Measurements from ENCODE around the gene METTL14.

METTL14 gene

DNA sequence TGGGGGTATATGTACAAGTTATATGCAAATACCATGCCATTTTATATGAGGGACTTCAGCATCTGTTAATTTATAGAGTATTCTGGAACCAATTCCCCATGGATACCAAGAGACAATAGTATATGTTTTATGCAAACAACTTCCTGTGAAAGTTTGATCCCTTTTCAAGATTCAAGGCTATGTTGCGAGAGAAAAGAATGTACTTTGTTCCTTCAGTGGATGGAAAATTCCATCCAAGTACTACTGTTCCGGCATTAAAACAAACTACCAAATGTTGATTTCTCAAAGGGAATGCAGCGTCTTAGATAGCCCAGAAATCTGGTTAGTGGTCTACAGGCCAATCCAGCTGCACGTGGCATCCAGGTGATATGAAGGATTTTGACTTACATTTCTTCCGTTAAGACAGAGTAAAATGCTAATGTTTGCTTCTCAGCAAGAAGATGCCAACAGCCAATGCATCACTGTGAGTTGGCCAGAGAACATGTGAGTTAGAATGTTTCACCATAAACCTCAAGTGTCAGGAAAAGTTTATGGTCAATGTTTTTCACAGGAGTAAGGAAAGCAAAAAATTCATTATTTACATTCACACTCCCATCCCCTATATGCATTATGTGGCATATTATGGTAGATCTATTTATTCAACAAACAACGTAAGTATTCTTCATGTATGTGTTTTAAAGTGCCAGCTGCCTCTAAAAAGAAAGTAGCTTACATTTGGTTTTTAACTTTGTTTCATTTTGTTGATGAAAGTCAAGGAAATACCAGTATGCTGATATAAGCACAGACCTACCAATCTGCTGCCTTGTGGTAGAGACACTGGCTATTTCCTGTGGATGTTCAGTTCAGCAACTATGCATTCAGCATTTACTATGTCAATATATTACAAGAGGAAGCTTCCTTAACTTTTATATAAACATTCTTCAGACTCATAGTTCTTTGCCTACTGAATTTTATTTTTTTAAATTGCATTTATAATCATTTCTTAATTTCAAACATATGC, 44.4 kb downstream of the METTL14 start:
- Histone ChIP-seq H3K4me1 (ENCODE audit: control insufficient read depth in 1 of 2, insufficient read depth in 1 of 2, low read depth in 1 of 2, low read length in 1 of 2) (no peaks in the 10 kb centered on the region), H3K4me3 (ENCODE audit: low read depth in 1 of 2, low read length in 1 of 2) (no peak overlapping the region), H3K36me3 (peaks cover 85% of the 10 kb centered on the region), H3K9me3 (no peaks in the 10 kb centered on the region), H3K27ac (no peak overlapping the region), H3K27me3 (no peaks in the 10 kb centered on the region)
- TF ChIP-seq, protein P1, sequence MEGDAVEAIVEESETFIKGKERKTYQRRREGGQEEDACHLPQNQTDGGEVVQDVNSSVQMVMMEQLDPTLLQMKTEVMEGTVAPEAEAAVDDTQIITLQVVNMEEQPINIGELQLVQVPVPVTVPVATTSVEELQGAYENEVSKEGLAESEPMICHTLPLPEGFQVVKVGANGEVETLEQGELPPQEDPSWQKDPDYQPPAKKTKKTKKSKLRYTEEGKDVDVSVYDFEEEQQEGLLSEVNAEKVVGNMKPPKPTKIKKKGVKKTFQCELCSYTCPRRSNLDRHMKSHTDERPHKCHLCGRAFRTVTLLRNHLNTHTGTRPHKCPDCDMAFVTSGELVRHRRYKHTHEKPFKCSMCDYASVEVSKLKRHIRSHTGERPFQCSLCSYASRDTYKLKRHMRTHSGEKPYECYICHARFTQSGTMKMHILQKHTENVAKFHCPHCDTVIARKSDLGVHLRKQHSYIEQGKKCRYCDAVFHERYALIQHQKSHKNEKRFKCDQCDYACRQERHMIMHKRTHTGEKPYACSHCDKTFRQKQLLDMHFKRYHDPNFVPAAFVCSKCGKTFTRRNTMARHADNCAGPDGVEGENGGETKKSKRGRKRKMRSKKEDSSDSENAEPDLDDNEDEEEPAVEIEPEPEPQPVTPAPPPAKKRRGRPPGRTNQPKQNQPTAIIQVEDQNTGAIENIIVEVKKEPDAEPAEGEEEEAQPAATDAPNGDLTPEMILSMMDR (IDR thresholded peaks at IDR 0.05) = no peak

DNA sequence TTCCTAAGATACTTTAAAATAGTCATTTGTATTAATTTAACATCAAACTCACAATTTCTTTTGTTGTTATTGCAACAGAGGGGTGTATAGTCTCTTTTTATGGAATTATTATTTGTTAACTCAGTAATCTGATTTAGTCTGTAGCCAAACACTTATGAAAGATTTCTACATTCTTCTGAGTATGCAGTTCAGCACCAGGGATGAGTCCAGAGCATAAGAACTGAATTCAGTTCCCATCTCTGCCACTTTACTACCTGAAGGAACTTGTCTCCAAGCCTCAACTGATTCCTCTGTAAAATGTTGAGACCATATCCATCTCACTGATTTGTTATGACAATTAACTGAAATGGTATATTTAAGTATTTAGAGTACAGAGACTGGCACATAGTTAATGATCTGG, 45.5 kb downstream of the METTL14 start:
- Histone ChIP-seq H3K4me1 (ENCODE audit: control insufficient read depth in 1 of 2, insufficient read depth in 1 of 2, low read depth in 1 of 2, low read length in 1 of 2) (no peaks in the 10 kb centered on the region), H3K36me3 (peaks cover 75% of the 10 kb centered on the region), H3K27ac (no peak overlapping the region), H3K27me3 (no peaks in the 10 kb centered on the region), H3K9me3 (no peaks in the 10 kb centered on the region), H3K4me3 (ENCODE audit: low read depth in 1 of 2, low read length in 1 of 2) (no peak overlapping the region)
- TF ChIP-seq, protein P1 (IDR thresholded peaks at IDR 0.05) = no peak

DNA sequence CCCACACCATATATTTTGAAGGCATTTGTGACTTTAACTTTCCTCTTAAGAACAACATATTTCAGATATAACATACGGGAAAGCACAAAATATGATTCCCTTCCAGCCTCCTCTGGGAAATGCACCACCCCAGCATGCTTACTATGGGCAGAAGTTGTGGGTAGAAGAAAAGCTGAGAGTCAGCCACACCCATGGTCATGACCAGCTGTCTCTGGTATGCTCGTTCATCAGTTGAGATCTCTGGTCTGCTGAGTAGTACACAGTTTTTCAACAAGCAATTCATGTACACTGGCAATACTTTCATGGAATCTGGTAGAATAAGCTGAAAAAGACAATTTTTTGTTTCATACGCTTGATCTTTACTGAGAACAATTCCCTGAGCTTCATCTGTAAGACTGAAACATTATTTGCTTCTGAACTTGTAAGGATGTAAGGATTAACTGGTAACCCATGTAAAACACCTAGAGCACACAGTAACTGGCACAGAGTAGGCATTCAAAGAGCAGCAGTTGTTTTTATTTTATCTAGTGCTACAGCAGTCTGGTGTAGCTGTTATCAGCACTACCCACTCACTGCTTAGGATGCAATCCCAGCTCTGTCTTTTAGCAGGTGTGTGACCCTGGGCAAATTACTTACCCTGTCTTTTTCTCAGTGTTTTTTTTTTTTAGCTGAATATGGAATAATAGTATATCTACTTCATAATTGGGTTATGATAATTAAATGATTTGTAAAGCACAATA, 47.6 kb downstream of the METTL14 start:
- no peaks in the 10 kb centered on the region for H3K9me3 ChIP-seq
- H3K4me1 ChIP-seq (ENCODE audit: control insufficient read depth in 1 of 2, insufficient read depth in 1 of 2, low read depth in 1 of 2, low read length in 1 of 2) = no peaks in the 10 kb centered on the region
- no peak overlapping the region for H3K27ac ChIP-seq
- TF ChIP-seq, protein P1 (IDR thresholded peaks at IDR 0.05) = no peak
- H3K4me3 ChIP-seq (ENCODE audit: low read depth in 1 of 2, low read length in 1 of 2) = no peak overlapping the region
- no peaks in the 10 kb centered on the region for H3K27me3 ChIP-seq
- H3K36me3 ChIP-seq = peaks cover 73% of the 10 kb centered on the region

DNA sequence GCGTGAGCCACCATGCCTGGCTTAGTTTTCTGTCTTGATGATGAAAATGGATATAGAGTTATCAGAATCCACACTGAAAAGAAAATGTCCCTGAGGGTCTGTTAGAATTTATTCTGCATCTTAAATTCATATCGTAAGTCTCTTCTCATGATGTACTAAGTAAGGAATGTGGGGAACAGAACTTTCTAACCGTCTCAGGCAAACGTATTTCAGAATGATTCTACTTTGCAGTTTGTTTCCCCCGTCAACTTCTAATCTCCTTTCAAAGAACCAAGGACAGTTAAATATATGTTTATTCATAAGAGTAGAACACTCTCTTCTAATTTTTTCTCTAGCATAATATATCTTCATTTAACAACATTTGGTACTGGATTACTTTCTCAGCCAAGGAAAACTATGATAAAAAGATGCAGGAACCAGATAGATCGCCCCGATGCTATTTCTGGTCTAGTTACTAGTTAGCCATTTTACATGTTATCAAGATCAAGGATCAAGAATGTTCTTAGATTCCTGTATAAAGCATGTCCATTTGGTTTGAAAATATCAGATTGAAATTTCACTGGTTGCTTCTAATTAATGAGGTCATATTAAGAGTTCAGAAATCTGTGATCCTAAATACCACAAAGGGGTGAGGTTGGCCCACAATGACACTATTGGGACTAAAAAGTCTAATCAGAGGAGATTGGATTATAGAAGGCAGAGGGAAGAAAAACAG, 49.5 kb downstream of the METTL14 start:
- TF ChIP-seq, protein P1 (IDR thresholded peaks at IDR 0.05) = no peak
- Histone ChIP-seq H3K27ac (no peak overlapping the region), H3K4me3 (ENCODE audit: low read depth in 1 of 2, low read length in 1 of 2) (no peak overlapping the region), H3K27me3 (no peaks in the 10 kb centered on the region), H3K9me3 (no peaks in the 10 kb centered on the region), H3K4me1 (ENCODE audit: control insufficient read depth in 1 of 2, insufficient read depth in 1 of 2, low read depth in 1 of 2, low read length in 1 of 2) (no peaks in the 10 kb centered on the region), H3K36me3 (peaks cover 73% of the 10 kb centered on the region)

DNA sequence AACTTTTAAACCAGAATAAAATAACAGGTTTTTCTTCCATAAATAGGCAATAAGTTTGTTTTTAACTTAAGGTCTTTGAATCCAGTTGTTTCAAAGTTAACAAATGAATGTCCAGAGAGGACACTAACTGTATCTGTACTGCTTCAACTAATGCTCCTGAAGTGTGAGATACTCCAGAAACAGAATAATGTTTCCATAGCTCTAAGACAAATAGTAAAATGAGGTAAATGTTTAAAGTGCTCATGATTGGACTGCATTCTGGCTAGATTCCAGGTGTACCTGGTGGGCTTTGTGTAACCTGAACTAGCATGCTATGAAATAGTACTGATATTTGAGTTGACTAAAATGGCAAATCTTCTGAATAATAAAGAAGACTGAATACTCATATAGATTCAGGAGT, 51.7 kb downstream of the METTL14 start:
- Histone ChIP-seq H3K27me3 (no peaks in the 10 kb centered on the region), H3K4me3 (ENCODE audit: low read depth in 1 of 2, low read length in 1 of 2) (no peak overlapping the region), H3K36me3 (peaks cover 60% of the 10 kb centered on the region), H3K4me1 (ENCODE audit: control insufficient read depth in 1 of 2, insufficient read depth in 1 of 2, low read depth in 1 of 2, low read length in 1 of 2) (no peaks in the 10 kb centered on the region), H3K9me3 (no peaks in the 10 kb centered on the region), H3K27ac (no peak overlapping the region)
- TF ChIP-seq, protein P1 (IDR thresholded peaks at IDR 0.05) = no peak
